HG03280 (cell line): Measurements from ENCODE around the gene ADGRG4.

Experiments
- ATAC-seq: cut with Tn5 transposase; IDR thresholded peaks from one replicate; pipeline ENCODE4 v1.9.1; 2021; ENCODE audit warnings: mild to moderate bottlenecking, moderate library complexity; ENCODE audit not compliant: unreplicated experiment

The ADGRG4 gene

DNA sequence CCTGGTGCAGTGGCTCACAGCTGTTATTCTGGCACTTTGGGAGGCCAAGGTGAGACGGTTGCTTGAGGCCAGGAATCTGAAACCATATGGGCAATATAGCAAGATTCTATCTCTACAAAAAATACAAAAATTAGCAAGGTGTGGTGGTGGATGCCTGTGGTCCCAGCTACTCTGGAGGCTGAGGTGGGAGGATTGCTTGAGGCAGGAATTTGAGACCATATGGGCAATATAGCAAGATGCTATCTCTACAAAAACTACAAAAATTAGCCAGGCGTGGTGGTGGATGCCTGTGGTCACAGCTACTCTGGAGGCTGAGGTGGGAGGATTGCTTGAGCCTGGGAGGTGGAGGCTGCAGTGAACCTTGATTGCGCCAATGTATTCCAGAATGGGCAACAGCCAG is 2.3 kb downstream of the ADGRG4 start:
- no peak for ATAC-seq

GRCh38 chrX:136304493-136304892 is 3.7 kb downstream of the ADGRG4 start:
- ATAC-seq = no peak

- no peak for ATAC-seq
These were observed 5.4 kb downstream of the ADGRG4 start for GRCh38 chrX:136306182-136306581.

- no peak for ATAC-seq
These were observed 6.7 kb downstream of the ADGRG4 start for GRCh38 chrX:136307471-136307870.

DNA sequence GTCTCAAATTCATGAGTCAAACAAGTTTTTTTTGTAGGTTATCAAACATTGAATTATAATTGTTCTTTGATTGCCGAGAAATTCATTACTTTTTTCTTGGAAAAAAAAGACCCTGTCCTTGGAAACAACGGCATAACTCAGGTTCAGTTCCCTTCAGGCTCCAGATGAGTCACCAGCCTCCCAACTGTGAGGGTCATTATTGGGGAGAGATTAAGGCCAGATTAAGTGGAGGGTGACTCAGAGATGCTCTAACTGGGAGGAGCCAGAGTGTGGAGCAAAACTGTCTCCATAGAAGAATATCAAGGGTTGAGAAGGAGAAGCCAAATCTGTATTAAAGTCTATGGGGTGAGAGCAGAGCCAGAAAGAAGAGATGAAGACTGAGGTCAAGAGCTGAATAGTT is 9.6 kb downstream of the ADGRG4 start:
- ATAC-seq = no peak

GRCh38 chrX:136318156-136318555 is 17.4 kb downstream of the ADGRG4 start:
- no peak for ATAC-seq

GRCh38 chrX:136318895-136319597 is 18.3 kb downstream of the ADGRG4 start:
- ATAC-seq = no peak

DNA sequence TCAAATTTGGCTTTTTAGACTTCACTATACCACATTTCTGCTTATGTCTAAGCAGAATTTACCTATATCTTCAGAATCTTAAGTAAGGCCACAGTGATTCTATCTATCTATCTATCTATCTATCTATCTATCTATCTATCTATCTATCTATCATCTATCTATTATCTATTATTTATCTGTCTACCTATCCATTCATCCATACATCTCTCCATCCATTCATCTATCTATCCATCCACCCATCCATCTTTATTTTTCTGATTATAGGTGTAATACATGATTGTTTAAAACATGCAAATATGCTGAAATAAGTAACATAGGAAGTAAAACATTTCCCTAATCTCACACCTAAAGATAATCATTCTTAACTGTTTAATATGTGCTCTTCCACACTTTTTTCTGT is 18.8 kb downstream of the ADGRG4 start:
- ATAC-seq = no peak

DNA sequence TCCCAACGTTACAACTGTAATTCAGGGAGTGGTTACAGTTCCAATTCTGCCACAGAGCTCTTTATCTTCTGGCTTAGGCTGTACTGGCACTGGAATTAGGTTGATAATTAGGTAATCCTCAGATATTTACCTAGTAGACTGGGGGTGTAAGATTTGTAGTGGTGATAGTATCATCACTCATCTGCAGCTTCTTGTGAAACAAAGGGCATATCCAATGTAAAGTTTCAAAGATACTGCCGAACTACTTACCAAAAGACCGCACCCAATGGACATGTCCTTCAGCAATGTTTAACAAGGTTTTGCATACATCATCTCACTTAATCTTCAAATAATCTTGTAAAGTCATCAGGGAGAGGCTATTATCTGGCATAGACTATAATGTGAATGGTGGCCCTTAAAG is 20.8 kb downstream of the ADGRG4 start:
- no peak for ATAC-seq

GRCh38 chrX:136322064-136322463 is 21.3 kb downstream of the ADGRG4 start:
- ATAC-seq = no peak

DNA sequence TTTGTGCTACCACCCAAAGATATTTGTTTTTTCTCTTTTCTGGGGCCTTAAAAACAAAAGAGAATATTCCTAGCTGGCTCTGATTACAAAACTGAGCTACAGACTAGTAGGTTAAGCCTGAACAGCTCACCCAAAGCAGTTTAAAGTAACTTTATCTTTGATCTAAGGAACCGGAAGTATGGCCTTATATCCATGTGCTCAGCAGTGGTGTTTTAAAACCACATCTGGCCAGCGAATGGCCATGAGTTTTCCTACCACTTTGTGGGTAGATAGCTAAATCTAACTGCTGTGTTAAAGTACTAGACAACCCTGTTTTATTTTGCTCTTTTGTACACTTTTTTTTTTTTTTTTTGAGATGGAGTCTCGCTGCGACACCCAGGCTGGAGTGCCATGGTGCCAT is 24.6 kb downstream of the ADGRG4 start:
- no peak for ATAC-seq

DNA sequence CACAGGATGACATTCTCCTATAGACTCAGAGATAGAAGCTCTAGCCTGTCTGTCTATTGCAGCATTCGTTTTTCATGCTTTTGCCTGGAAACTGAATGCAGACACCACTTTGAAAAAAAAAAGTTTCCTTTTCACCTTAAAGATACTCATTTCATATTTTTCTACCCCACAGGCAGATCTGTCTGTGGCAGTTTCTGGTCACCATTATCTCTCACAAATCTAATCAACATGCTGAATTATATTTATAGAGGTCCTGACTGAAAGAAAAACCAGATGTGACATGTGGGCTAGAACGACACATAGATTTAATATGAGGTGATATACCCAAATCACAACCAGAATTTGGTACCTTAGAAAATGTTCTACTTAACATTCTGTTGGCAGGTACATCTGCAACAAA is 28.2 kb downstream of the ADGRG4 start:
- no peak for ATAC-seq

DNA sequence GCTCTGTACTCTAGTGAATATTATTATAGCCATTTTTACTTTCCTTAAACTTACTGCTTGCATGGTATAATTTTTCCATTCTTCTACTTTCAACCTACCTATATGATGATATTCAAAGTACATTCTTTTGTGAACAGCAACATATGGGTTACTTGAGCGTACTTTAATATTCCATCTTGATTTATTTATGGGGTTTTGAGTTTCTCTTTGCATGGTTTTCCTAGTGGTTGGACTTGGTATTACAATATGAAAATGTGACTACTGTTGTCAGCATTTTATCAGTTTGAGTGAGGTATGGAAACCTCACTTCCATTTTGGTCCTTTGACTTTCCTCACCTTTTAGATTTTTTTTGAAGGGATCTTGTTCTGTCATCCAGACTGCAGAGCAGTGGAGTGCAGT is 35.9 kb downstream of the ADGRG4 start:
- no peak for ATAC-seq

DNA sequence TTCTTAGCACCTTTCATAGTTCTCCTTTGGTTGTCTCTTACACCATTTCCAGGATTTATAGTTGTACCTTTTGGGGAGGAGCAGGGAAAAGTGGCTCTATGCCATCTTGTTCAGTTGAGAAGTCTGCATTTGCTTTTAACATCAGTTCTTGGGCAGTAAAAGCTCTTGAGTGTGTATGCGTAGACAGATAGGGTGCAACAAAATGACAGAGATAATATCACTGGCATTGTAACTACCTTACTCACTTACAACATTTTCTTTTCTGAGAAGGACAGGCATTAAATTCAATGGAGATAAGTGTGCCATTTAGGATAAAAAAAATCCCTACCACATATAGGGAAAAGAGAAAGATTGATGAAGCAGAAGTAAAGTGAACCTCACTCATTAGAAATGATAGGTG is 38.9 kb downstream of the ADGRG4 start:
- no peak for ATAC-seq

- no peak for ATAC-seq
These were observed 43.6 kb downstream of the ADGRG4 start for GRCh38 chrX:136344320-136344719.

- no peak for ATAC-seq
These were observed 45.7 kb downstream of the ADGRG4 start for GRCh38 chrX:136346506-136346905.

DNA sequence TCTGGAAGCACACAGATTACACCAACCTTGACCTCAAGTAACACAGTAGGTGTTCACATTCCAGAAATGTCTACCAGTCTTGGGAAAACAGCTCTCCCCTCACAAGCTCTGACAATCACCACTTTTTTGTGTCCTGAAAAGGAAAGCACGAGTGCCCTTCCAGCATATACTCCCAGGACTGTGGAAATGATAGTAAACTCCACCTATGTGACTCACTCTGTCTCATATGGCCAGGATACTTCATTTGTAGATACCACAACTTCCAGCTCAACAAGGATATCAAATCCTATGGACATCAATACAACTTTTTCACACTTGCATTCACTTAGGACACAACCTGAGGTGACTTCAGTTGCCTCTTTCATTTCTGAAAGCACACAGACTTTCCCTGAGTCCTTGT is 46.9 kb downstream of the ADGRG4 start:
- no peak for ATAC-seq

GRCh38 chrX:136353526-136354093 is 52.8 kb downstream of the ADGRG4 start:
- no peak for ATAC-seq

- no peak for ATAC-seq
These were observed 53.4 kb downstream of the ADGRG4 start for GRCh38 chrX:136354201-136354600.

DNA sequence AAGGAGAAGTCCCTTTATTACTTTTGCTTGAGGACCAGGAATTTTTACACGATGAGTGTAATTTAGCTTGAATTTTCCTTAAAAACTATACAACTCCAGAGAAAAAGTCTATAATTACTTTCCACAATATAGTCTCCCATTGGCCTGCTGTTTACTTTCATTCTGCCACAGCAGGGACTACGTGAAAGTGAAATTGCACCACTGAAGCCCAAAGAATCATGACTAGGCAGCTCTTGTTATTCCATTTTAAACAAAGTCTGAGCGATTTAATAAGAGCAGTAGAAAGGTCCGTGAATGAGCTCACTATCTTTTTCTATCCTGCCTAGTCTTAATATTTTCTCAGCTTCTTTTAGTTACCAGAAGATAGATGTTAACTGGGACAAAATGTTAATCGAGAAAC is 68.6 kb downstream of the ADGRG4 start:
- ATAC-seq = no peak

GRCh38 chrX:136376713-136377112 is 76.0 kb downstream of the ADGRG4 start:
- no peak for ATAC-seq

- no peak for ATAC-seq
These were observed 79.4 kb downstream of the ADGRG4 start for GRCh38 chrX:136380010-136380769.
